GM12865 (cell line): ENCODE data around the gene CD207.

Experiments used
- DNase-seq: peaks from one replicate; pipeline ENCODE4 v3.0.0; 2010; ENCODE audit warnings: low read depth
- H3K4me3 ChIP-seq: 2 replicates; pipeline ENCODE4 v1.5.1; 2011; ENCODE audit warnings: mild to moderate bottlenecking, low read depth, low read length, control low read depth
- CTCF ChIP-seq: IDR thresholded peaks from 2 replicates; pipeline ENCODE4 v1.5.1; 2011; ENCODE audit warnings: low read length, control low read depth, low read depth, inconsistent platforms; ENCODE audit not compliant: insufficient read depth; ENCODE audit errors: missing control alignments

CD207 gene

GRCh38 chr2:70785137-70785911 is 50.3 kb downstream of the CD207 start:
- TF ChIP-seq CTCF: peak; percentile 48
- H3K4me3 ChIP-seq: no peak overlapping the region
- DNase-seq: peak; percentile 44

- TF ChIP-seq CTCF: no peak
- no peak for DNase-seq
- no peak overlapping the region for H3K4me3 ChIP-seq
Measured at GRCh38 chr2:70784320-70784719, 51.3 kb downstream of the CD207 start.
